ENCODE measurements around the gene CNDP1.

- TF ChIP-seq POLR2AphosphoS5 (IDR thresholded peaks at IDR 0.05; ENCODE audit: low read depth, low read length) (no peak), SIN3A (IDR thresholded peaks at IDR 0.05; ENCODE audit: borderline replicate concordance, insufficient read depth, low read length) (no peak)
Observed at GRCh38 chr18:74626049-74626874, 92.0 kb downstream of the CNDP1 start.

All from PFSK-1 (cell line).